HEK293 (cell line): ENCODE data around the gene SLC35C1.

ENCODE experiments used
- GLI4 ChIP-seq: fragments of 450-650 bp; formaldehyde crosslinking; IDR thresholded peaks from 2 replicates; pipeline ENCODE4 v1.5.1; 2016; ENCODE audit warnings: missing biosample characterization, missing genetic modification characterization
- HOXA7 ChIP-seq: sonication (generic); formaldehyde crosslinking; IDR thresholded peaks from 2 replicates; pipeline ENCODE4 v1.8.1; 2022; ENCODE audit warnings: missing genetic modification reagents, borderline replicate concordance
- MZF1 ChIP-seq: fragments of 450-650 bp; formaldehyde crosslinking; IDR thresholded peaks from 2 replicates; pipeline ENCODE4 v1.5.1; 2017; ENCODE audit warnings: missing biosample characterization, missing genetic modification characterization, borderline replicate concordance
- SALL2 ChIP-seq: fragments of 450-650 bp; formaldehyde crosslinking; IDR thresholded peaks from 2 replicates; pipeline ENCODE4 v1.5.0; 2017; ENCODE audit warnings: missing biosample characterization, mild to moderate bottlenecking, missing genetic modification characterization, borderline replicate concordance
- SCRT1 ChIP-seq: fragments of 450-650 bp; formaldehyde crosslinking; IDR thresholded peaks from 2 replicates; pipeline ENCODE4 v1.5.1; 2016; ENCODE audit warnings: missing biosample characterization, missing genetic modification characterization, borderline replicate concordance
- SP3 ChIP-seq: fragments of 450-650 bp; formaldehyde crosslinking; IDR thresholded peaks from 2 replicates; pipeline ENCODE4 v1.5.1; 2016; ENCODE audit warnings: missing biosample characterization, missing genetic modification characterization
- TRIM28 ChIP-seq: IDR thresholded peaks from 2 replicates; pipeline ENCODE4 v1.6.1; 2011; ENCODE audit warnings: low read length, control low read depth, borderline replicate concordance
- ZBTB49 ChIP-seq: fragments of 450-650 bp; formaldehyde crosslinking; IDR thresholded peaks from 2 replicates; pipeline ENCODE4 v1.5.1; 2016; ENCODE audit warnings: missing biosample characterization, missing genetic modification characterization, low read depth
- ZEB2 ChIP-seq: fragments of 450-650 bp; formaldehyde crosslinking; IDR thresholded peaks from 2 replicates; pipeline ENCODE4 v1.5.1; 2016; ENCODE audit warnings: missing biosample characterization, missing genetic modification characterization
- ZFP69B ChIP-seq: fragments of 450-650 bp; formaldehyde crosslinking; IDR thresholded peaks from 2 replicates; pipeline ENCODE4 v1.5.1; 2016; ENCODE audit warnings: missing biosample characterization, missing genetic modification characterization
- ZIC2 ChIP-seq: fragments of 450-650 bp; formaldehyde crosslinking; IDR thresholded peaks from 2 replicates; pipeline ENCODE4 v1.5.1; 2016; ENCODE audit warnings: missing biosample characterization, missing genetic modification characterization
- ZNF138 ChIP-seq: fragments of 450-650 bp; formaldehyde crosslinking; IDR thresholded peaks from 2 replicates; pipeline ENCODE4 v1.5.1; 2016; ENCODE audit warnings: missing biosample characterization, missing genetic modification characterization, borderline replicate concordance
- ZNF174 ChIP-seq: fragments of 450-650 bp; formaldehyde crosslinking; IDR thresholded peaks from 2 replicates; pipeline ENCODE4 v1.5.0; 2017; ENCODE audit warnings: missing biosample characterization, mild to moderate bottlenecking, missing genetic modification characterization
- ZNF18 ChIP-seq: fragments of 450-650 bp; formaldehyde crosslinking; IDR thresholded peaks from 2 replicates; pipeline ENCODE4 v1.5.1; 2016; ENCODE audit warnings: missing biosample characterization, missing genetic modification characterization
- ZNF266 ChIP-seq: fragments of 450-650 bp; formaldehyde crosslinking; IDR thresholded peaks from 2 replicates; pipeline ENCODE4 v1.5.1; 2016; ENCODE audit warnings: missing biosample characterization, missing genetic modification characterization, low read depth
- ZNF350 ChIP-seq: fragments of 450-650 bp; formaldehyde crosslinking; IDR thresholded peaks from 2 replicates; pipeline ENCODE4 v1.5.0; 2017; ENCODE audit warnings: missing biosample characterization, mild to moderate bottlenecking, missing genetic modification characterization
- ZNF514 ChIP-seq: fragments of 450-650 bp; formaldehyde crosslinking; IDR thresholded peaks from 2 replicates; pipeline ENCODE4 v1.5.1; 2016; ENCODE audit warnings: missing biosample characterization, missing genetic modification characterization
- ZNF529 ChIP-seq: fragments of 450-650 bp; formaldehyde crosslinking; IDR thresholded peaks from 2 replicates; pipeline ENCODE4 v1.5.1; 2017; ENCODE audit warnings: missing genetic modification characterization, missing biosample characterization; ENCODE audit not compliant: insufficient replicate concordance
- ZNF544 ChIP-seq: fragments of 450-650 bp; formaldehyde crosslinking; IDR thresholded peaks from 2 replicates; pipeline ENCODE4 v1.5.0; 2017; ENCODE audit warnings: missing biosample characterization, missing genetic modification characterization
- ZNF561 ChIP-seq: fragments of 450-650 bp; IDR thresholded peaks from 2 replicates; pipeline ENCODE4 v1.5.1; 2018; ENCODE audit warnings: missing biosample characterization, missing genetic modification characterization, borderline replicate concordance
- ZNF596 ChIP-seq: fragments of 450-650 bp; IDR thresholded peaks from 2 replicates; pipeline ENCODE4 v1.5.0; 2018; ENCODE audit warnings: missing biosample characterization, mild to moderate bottlenecking, missing genetic modification characterization, moderate library complexity
- ZNF600 ChIP-seq: fragments of 450-650 bp; formaldehyde crosslinking; IDR thresholded peaks from 2 replicates; pipeline ENCODE4 v1.5.1; 2016; ENCODE audit warnings: missing biosample characterization, missing genetic modification characterization
- ZNF654 ChIP-seq: fragments of 450-650 bp; formaldehyde crosslinking; IDR thresholded peaks from 2 replicates; pipeline ENCODE4 v1.5.1; 2016; ENCODE audit warnings: low read depth, missing biosample characterization, missing genetic modification characterization
- ZNF791 ChIP-seq: fragments of 450-650 bp; formaldehyde crosslinking; IDR thresholded peaks from 2 replicates; pipeline ENCODE4 v1.5.1; 2016; ENCODE audit warnings: missing biosample characterization, missing genetic modification characterization
- TF ChIP-seq, protein P1 (sequence below): fragments of 450-650 bp; formaldehyde crosslinking; IDR thresholded peaks from 2 replicates; pipeline ENCODE4 v1.5.1; 2016; ENCODE audit warnings: missing biosample characterization, missing genetic modification characterization
- TF ChIP-seq, protein P2 (sequence below): fragments of 450-650 bp; formaldehyde crosslinking; IDR thresholded peaks from 2 replicates; pipeline ENCODE4 v1.5.1; 2016; ENCODE audit warnings: missing biosample characterization, missing genetic modification characterization, borderline replicate concordance
- TF ChIP-seq, protein P3 (sequence below): fragments of 450-650 bp; formaldehyde crosslinking; IDR thresholded peaks from 2 replicates; pipeline ENCODE4 v1.5.1; 2016; ENCODE audit warnings: missing biosample characterization, missing genetic modification characterization

Gene SLC35C1

DNA sequence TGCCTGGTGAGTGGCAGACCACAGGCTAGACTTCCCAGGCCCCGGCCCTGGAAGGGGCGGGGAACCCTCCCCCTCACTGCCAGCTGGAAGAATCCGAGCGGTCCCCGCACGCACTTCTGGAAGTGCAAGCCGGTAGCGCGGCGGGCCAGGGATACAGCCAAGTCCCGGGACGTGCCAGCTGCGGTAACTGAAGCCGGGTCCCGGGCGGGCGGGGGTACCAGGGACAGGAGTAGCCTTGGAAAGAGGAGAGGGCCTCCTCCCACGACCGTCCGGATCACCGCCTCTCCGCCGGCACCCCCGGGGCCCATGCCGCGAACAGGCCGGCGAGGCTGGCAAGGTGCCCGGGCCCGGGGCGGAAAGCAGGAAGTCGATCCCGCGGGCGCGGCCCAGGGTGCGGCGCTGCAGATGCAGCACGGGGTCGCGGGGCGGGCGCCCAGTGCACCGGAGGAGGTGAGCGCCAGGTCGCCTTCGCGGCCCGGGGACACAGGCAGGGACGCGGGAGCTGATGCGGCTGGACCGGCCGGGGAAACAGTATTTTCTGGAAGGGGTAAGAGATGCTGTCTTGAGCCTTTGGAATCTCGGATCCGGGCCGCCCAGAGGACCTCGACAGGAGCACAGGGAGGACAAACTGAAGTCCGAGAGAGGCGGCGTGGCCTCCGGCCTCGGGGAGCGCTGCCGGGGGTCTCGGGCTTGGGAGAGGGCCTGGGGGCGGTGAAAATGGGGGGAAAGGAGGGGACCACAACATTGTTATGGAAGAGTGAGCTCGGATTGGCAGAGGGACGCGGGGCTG, 783 bp upstream of the SLC35C1 start (continued):
- TF ChIP-seq, protein P1, sequence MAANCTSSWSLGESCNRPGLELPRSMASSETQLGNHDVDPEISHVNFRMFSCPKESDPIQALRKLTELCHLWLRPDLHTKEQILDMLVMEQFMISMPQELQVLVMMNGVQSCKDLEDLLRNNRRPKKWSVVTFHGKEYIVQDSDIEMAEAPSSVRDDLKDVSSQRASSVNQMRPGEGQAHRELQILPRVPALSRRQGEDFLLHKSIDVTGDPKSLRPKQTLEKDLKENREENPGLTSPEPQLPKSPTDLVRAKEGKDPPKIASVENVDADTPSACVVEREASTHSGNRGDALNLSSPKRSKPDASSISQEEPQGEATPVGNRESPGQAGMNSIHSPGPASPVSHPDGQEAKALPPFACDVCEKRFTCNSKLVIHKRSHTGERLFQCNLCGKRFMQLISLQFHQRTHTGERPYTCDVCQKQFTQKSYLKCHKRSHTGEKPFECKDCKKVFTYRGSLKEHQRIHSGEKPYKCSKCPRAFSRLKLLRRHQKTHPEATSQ (tag by site-specific recombination): no peak
- peak; percentile 69; the same call in 1 of the 2 replicates for TF ChIP-seq ZNF561
- no peak for TF ChIP-seq MZF1 (tag by site-specific recombination)
- TF ChIP-seq ZNF174 (tag by site-specific recombination): no peak
- no peak for TF ChIP-seq GLI4 (tag by site-specific recombination)
- TF ChIP-seq, protein P2, sequence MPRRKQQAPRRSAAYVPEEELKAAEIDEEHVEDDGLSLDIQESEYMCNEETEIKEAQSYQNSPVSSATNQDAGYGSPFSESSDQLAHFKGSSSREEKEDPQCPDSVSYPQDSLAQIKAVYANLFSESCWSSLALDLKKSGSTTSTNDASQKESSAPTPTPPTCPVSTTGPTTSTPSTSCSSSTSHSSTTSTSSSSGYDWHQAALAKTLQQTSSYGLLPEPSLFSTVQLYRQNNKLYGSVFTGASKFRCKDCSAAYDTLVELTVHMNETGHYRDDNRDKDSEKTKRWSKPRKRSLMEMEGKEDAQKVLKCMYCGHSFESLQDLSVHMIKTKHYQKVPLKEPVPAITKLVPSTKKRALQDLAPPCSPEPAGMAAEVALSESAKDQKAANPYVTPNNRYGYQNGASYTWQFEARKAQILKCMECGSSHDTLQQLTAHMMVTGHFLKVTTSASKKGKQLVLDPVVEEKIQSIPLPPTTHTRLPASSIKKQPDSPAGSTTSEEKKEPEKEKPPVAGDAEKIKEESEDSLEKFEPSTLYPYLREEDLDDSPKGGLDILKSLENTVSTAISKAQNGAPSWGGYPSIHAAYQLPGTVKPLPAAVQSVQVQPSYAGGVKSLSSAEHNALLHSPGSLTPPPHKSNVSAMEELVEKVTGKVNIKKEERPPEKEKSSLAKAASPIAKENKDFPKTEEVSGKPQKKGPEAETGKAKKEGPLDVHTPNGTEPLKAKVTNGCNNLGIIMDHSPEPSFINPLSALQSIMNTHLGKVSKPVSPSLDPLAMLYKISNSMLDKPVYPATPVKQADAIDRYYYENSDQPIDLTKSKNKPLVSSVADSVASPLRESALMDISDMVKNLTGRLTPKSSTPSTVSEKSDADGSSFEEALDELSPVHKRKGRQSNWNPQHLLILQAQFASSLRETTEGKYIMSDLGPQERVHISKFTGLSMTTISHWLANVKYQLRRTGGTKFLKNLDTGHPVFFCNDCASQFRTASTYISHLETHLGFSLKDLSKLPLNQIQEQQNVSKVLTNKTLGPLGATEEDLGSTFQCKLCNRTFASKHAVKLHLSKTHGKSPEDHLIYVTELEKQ (tag by site-specific recombination): no peak
- TF ChIP-seq ZNF529 (tag by site-specific recombination): no peak
- no peak for TF ChIP-seq ZNF596 (tag by site-specific recombination)
- no peak for TF ChIP-seq ZNF544 (tag by site-specific recombination)
- TF ChIP-seq ZEB2 (tag by site-specific recombination): no peak; the same call in 1 of the 2 replicates
- TF ChIP-seq ZNF350 (tag by site-specific recombination): no peak
- TF ChIP-seq ZIC2 (tag by site-specific recombination): peak; percentile 52
- TF ChIP-seq, protein P3, sequence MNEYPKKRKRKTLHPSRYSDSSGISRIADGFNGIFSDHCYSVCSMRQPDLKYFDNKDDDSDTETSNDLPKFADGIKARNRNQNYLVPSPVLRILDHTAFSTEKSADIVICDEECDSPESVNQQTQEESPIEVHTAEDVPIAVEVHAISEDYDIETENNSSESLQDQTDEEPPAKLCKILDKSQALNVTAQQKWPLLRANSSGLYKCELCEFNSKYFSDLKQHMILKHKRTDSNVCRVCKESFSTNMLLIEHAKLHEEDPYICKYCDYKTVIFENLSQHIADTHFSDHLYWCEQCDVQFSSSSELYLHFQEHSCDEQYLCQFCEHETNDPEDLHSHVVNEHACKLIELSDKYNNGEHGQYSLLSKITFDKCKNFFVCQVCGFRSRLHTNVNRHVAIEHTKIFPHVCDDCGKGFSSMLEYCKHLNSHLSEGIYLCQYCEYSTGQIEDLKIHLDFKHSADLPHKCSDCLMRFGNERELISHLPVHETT: no peak
- no peak for TF ChIP-seq ZNF654 (tag by site-specific recombination)
- TF ChIP-seq SCRT1 (tag by site-specific recombination): no peak
- no peak for TF ChIP-seq ZNF791 (tag by site-specific recombination)
- TF ChIP-seq ZNF138 (tag by site-specific recombination): no peak
- no peak for TF ChIP-seq ZNF266 (tag by site-specific recombination)
- TF ChIP-seq ZNF600: peak; percentile 30; the same call in 1 of the 2 replicates
- TF ChIP-seq SALL2: no peak
- TF ChIP-seq ZFP69B (tag by site-specific recombination): peak; percentile 46; the same call in 1 of the 2 replicates
- TF ChIP-seq HOXA7 (CRISPR knock-in tag): no peak
- TF ChIP-seq ZNF18: no peak
- peak; percentile 32; the same call in 1 of the 2 replicates for TF ChIP-seq SP3
- TF ChIP-seq TRIM28: no peak
- TF ChIP-seq ZNF514 (tag by site-specific recombination): no peak
- no peak for TF ChIP-seq ZBTB49 (tag by site-specific recombination)
